ENCODE measurements around the gene STX10. TPM values are rescaled to one million over a fixed set of nuclear protein-coding genes. Genes with fewer than 3 reads are reported as not detected.

The STX10 gene
- total RNA-seq, 1 donor from 2014 or later: 75.3 TPM

DNA sequence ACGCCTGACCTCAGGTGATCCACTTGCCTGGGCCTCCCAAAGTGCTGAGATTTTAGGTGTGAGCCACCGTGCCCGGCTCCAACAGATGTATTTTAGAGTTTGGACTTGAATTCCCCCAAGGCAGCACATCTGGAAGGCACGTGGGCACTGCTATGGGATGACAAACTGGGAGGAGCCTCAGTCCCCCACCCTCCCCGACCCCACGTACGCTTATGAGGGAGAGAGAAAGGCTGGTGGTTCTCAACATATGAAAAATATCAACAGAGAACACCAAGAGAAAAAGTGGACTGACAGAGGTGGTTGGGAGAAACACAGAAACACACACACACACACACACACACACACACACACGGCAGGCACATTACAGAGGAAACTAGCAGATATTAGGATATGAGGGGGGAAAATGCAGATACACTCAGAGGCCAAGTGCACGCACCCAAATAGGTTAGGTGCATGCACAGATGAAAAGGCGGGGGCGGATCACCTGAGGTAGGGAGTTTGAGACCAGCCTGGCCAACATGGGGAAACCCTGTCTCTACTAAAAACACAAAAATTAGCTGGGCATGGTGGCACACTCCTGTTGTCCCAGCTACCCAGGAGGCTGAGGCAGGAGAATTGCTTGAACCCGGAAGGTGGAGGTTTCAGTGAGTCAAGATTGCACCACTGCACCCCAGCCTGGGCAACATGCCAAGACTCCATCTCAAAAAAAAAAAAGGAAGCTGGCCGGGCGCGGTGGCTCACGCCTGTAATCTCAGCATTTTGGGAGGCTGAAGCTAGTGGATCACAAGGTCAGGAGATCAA is 3.2 kb downstream of the STX10 start:
- TF ChIP-seq, protein P1, sequence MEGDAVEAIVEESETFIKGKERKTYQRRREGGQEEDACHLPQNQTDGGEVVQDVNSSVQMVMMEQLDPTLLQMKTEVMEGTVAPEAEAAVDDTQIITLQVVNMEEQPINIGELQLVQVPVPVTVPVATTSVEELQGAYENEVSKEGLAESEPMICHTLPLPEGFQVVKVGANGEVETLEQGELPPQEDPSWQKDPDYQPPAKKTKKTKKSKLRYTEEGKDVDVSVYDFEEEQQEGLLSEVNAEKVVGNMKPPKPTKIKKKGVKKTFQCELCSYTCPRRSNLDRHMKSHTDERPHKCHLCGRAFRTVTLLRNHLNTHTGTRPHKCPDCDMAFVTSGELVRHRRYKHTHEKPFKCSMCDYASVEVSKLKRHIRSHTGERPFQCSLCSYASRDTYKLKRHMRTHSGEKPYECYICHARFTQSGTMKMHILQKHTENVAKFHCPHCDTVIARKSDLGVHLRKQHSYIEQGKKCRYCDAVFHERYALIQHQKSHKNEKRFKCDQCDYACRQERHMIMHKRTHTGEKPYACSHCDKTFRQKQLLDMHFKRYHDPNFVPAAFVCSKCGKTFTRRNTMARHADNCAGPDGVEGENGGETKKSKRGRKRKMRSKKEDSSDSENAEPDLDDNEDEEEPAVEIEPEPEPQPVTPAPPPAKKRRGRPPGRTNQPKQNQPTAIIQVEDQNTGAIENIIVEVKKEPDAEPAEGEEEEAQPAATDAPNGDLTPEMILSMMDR (IDR thresholded peaks at IDR 0.05; ENCODE audit: insufficient read depth, low read length, severe bottlenecking): no peak
- Histone ChIP-seq H3K27me3 (ENCODE audit: control insufficient read depth, insufficient read depth, low read length) (no peaks in the 10 kb centered on the region), H3K4me3 (ENCODE audit: low read depth, low read length) (no peak overlapping the region), H3K36me3 (ENCODE audit: control insufficient read depth, insufficient read depth, low read length) (peaks cover 9% of the 10 kb centered on the region)
- FAIRE-seq (no peak), DNase-seq (ENCODE audit: low read depth) (no peak)

- Histone ChIP-seq H3K4me3 (ENCODE audit: low read depth, low read length) (no peak overlapping the region), H3K27me3 (ENCODE audit: control insufficient read depth, insufficient read depth, low read length) (no peaks in the 10 kb centered on the region), H3K36me3 (ENCODE audit: control insufficient read depth, insufficient read depth, low read length) (peaks cover 33% of the 10 kb centered on the region)
- no peak for FAIRE-seq
- TF ChIP-seq, protein P1 (IDR thresholded peaks at IDR 0.05; ENCODE audit: insufficient read depth, low read length, severe bottlenecking): no peak
- no peak for DNase-seq (ENCODE audit: low read depth)
Observed at GRCh38 chr19:13139633-13140311, 10.4 kb downstream of the STX10 start.

DNA sequence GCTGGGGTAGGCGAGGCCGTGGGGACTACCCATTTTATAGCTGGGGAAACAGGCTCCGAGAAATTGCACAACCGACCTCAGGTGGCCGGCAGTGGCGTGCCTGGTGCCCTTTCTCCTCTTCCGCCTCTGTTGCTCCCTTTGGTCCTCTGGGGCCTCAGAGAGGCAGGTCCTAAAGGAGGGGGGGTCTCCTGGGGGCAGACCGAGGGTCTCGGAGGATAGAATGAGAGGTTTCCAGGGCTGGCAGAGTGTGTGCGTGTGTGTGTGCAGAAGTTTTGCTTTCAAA is 11.3 kb downstream of the STX10 start:
- Histone ChIP-seq H3K27me3 (ENCODE audit: control insufficient read depth, insufficient read depth, low read length) (no peaks in the 10 kb centered on the region), H3K36me3 (ENCODE audit: control insufficient read depth, insufficient read depth, low read length) (peaks cover 29% of the 10 kb centered on the region), H3K4me3 (ENCODE audit: low read depth, low read length) (no peak overlapping the region)
- DNase-seq (ENCODE audit: low read depth) (no peak), FAIRE-seq (no peak)
- TF ChIP-seq, protein P1 (IDR thresholded peaks at IDR 0.05; ENCODE audit: insufficient read depth, low read length, severe bottlenecking): no peak

GRCh38 chr19:13138171-13138915 is 11.8 kb downstream of the STX10 start:
- H3K36me3 ChIP-seq (ENCODE audit: control insufficient read depth, insufficient read depth, low read length): peaks cover 29% of the 10 kb centered on the region
- H3K27me3 ChIP-seq (ENCODE audit: control insufficient read depth, insufficient read depth, low read length): no peaks in the 10 kb centered on the region
- TF ChIP-seq, protein P1 (IDR thresholded peaks at IDR 0.05; ENCODE audit: insufficient read depth, low read length, severe bottlenecking): no peak
- FAIRE-seq (no peak), DNase-seq (ENCODE audit: low read depth) (no peak)
- no peak overlapping the region for H3K4me3 ChIP-seq (ENCODE audit: low read depth, low read length)

DNA sequence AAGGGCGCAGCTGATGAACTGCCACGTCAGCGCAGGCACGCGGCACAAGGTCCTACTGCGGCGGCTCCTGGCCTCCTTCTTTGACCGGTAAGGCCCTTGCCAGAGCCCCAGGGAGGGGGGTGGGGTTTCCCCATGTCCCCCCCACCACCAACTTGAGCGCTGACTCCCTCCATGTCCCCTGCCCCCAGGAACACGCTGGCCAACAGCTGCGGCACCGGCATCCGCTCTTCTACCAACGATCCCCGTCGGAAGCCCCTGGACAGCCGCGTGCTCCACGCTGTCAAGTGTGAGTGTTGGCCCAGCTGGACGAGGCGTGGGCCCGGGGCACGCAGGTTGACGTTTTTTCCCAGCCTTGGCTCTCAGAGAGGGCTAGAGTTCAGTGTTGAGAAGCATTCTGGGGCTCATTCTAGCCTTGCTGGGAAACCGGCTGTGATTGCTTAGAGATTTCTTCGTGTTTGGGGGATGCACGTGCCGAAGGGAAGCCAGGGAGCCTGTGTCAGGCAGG is 12.8 kb downstream of the STX10 start:
- peaks cover 31% of the 10 kb centered on the region for H3K36me3 ChIP-seq (ENCODE audit: control insufficient read depth, insufficient read depth, low read length)
- DNase-seq (ENCODE audit: low read depth) (no peak), FAIRE-seq (no peak)
- no peak overlapping the region for H3K4me3 ChIP-seq (ENCODE audit: low read depth, low read length)
- TF ChIP-seq, protein P1 (IDR thresholded peaks at IDR 0.05; ENCODE audit: insufficient read depth, low read length, severe bottlenecking): no peak
- no peaks in the 10 kb centered on the region for H3K27me3 ChIP-seq (ENCODE audit: control insufficient read depth, insufficient read depth, low read length)

All from bronchial epithelial cell (primary cell).